Astrocyte of the spinal cord (primary cell): ENCODE measurements around the gene FNBP1.
A peak's percentile ranks its signal among the peaks of the same experiment; 100 is the strongest.

Experiments used
- DNase-seq: peaks from one replicate; pipeline ENCODE4 v3.0.0; 2011; ENCODE audit warnings: low read depth, low spot score
- H3K4me3 ChIP-seq: 2 replicates; pipeline ENCODE4 v1.5.1; 2011; ENCODE audit warnings: low read depth, mild to moderate bottlenecking, low read length, moderate library complexity
- CTCF ChIP-seq: IDR thresholded peaks from 2 replicates; pipeline ENCODE4 v1.5.1; 2012; ENCODE audit warnings: low read depth, mild to moderate bottlenecking, low read length, inconsistent platforms
- in situ Hi-C: cut with HindIII; loops from 2 replicates; pipeline ENCODE4 v1.10.0; 2017; ENCODE audit warnings: low sequenced_read_pairs

FNBP1 gene

GRCh38 chr9:129839324-129840023, 203.5 kb downstream of the FNBP1 start:
- in situ Hi-C loops, result no loop called here
- H3K4me3 ChIP-seq, result no peak overlapping the region
- no peak for DNase-seq
- no peak for TF ChIP-seq CTCF

GRCh38 chr9:129838707-129839259, 204.2 kb downstream of the FNBP1 start:
- H3K4me3 ChIP-seq, result no peak overlapping the region
- in situ Hi-C loops, result no loop called here
- peak; percentile 74 for DNase-seq
- TF ChIP-seq CTCF, result no peak
